HG02840 (cell line): ENCODE measurements around the gene PYDC1.
"Not testable (repeated sequence)": the region's sequence is repeated elsewhere in the genome, so short reads cannot be mapped to it uniquely, and the experiment has no call there.

Source experiments
- ATAC-seq: cut with Tn5 transposase; IDR thresholded peaks from one replicate; pipeline ENCODE4 v1.9.1; 2021; ENCODE audit warnings: mild to moderate bottlenecking, moderate library complexity, moderate number of reproducible peaks; ENCODE audit not compliant: unreplicated experiment, low FRiP score

PYDC1 gene

DNA sequence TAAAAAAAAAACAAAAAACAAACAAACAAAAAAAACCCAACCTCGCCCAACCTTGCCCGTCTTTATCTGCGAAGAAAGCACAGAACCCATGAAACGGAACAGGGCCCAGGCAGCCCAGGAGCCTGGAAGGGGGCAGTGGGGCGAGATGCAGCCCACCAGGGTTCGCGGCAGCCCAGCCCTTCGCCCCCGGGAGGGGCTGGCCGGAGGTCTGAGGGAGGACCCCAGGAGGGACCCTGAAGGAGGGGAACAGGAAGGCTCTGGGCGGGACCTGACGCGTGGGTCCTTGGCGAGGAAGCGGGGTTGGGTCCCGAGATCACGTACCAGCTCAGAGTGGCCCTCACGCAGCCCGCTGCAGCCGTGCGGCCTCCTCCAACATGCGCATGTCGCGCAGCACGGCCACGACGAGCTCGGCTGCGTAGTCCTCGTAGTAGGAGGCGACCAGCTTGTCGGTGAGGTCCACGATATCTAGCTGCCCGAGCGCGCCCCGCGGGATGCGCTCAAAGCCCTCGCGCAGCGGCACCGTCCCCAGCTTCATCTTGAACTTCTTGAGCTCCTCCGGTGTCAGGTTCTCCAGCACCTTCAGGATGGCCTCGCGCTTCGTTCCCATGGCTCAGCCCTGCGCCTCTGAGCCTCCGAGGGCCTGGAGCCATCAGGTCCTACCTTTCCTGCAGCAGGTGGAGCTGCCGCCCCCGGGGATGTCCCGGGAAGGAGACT is at the start of gene PYDC1:
Gene PYDC1 (minus strand): TSS at position 714 of the 714 bp plus-strand sequence. CDS start 107 bp downstream, at position 607.
- no peak for ATAC-seq

DNA sequence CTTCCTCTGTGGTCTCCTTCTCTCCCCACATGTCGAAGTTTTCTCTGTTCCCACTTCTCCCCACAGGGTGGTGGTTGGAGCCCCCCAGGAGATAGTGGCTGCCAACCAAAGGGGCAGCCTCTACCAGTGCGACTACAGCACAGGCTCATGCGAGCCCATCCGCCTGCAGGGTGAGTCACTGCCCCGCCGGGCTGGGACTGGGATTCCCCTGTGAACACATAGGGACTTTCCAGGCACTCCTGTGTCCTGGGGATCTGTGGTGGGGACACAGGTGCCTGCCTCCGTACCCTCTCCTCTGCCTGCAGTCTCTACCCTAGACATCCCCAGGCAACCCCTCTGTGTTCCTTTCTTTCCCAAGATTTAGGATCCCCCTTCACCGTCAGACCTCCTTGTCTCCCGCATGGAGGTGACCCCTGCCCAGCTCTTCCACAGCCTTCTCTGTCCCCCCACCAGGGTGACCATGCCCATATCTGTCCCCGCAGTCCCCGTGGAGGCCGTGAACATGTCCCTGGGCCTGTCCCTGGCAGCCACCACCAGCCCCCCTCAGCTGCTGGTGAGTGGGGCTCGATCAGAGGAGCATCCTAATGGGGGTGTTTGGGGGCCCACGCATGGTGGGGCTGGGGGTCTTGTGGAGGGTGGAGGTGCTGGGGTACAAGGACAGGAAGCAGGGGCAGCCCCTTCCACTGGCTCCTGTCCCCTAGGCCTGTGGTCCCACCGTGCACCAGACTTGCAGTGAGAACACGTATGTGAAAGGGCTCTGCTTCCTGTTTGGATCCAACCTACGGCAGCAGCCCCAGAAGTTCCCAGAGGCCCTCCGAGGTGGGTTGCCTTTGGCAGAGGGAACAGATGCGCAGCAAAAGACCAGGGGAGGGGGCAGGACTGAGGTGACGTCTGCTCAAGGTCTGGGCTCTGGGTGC is 48.7 kb upstream of the PYDC1 start:
- ATAC-seq, result peak; percentile 85

DNA sequence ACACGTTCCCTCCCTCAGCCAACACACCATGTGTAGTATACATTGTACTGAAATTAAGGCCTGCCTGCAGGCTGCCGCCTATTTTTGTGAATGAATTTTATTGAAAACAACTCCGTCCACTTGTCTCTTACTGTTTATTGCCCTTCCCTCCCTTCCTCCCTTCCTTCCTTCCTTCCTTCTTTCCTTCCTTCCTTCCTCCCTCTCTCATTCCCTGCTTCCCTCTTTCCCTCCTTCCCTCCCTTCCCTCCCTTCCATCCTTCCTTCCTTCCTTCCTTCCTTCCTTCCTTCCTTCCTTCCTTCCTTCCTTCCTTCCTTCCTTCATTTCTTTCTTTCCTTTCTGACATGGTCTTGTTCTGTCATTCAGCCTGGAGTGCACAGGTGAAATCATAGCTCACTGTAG is 45.1 kb upstream of the PYDC1 start:
- ATAC-seq, result no peak

DNA sequence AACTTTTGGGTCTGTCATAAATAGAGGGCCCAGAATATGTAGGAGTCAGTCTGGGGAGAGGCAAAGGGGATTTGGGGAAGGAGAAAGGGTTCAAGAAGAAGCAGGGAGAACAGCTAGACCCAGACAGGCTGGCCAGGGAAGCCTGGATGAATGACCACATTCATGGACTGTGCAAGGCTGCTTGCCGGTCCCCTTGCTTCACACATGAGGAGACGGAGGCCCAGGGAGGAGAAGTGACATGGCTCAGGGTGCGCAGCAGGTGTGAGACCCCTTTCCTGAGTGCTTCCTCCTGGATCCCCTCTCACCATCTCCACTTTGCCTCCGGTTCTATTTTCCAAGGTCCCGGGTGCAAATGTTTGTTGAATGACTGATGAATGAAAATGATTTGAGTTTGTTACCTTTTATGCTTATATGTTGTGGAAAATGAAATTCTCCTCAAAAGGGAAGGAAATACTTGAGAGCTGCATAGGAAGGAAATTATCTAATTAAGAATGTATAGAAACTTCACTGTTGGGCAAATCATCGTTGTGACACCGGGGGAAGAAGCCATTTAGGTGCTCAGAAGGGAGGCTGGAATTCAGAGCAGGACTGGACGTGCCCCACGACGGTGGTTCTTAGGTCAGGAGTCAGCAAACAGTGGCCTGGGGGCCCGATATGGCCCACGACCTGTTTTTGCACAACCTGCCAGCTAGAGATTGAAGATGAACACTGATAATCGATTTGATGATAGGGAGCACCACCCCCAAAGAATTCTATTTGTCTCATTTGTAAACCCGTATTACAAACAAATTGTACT is 43.4 kb upstream of the PYDC1 start:
- ATAC-seq, result no peak

DNA sequence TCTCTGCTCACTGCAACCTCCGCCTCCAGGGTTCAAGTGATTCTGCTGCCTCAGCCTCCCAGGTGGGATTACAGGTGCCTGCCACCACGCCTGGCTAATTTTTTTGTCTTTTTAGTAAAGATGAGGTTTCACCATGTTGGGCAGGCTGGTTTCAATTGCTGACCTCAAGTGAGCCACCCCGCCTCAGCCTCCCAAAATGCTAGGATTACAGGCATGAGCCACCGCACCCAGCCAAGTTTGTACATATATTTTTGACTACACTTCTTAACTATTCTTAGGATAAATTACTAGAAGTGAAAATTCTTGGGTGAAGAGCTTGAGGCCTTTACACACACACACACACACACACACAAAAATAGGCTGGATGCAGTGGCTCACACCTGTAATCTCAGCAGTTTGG is 41.4 kb upstream of the PYDC1 start:
- no peak for ATAC-seq

DNA sequence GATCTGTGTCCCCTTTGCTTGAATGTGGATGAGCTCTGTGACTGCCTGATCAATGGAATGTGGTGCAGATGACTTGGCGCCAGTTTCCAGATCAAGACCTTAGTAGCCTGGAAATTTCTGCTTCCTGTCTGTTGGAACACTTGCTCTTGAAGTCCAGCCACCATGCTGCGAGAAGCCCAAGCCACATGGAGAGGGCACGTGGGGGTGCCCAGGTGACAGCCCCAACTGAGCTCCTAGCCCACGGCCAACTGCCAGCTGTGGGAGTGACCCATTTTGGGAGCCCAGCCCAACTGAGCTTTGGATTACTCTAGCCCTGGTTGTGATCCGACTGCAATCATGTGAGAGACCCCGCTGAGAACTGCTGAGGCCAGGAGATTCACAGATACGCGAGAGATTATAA is 39.5 kb upstream of the PYDC1 start:
- no peak for ATAC-seq

DNA sequence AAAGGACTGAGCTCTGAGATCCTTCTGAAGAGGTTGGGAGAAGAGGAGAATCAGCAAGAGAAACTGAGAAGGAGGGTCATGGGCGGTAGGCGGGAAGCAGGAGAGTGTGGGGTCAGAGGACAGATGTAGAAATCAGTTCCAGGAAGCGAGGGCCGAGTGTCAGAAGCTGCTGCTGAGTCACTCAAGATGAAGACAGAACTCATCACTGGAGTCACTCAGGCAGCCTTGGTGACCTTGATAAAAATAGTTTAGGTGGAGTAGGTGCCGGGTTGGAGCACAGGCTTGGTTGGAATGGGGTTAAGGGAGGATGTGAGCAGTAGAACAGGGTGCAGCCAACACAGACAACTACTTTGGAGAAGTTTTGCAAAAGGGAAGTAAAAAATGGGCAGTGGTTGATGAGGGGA is 36.7 kb upstream of the PYDC1 start:
- no peak for ATAC-seq

DNA sequence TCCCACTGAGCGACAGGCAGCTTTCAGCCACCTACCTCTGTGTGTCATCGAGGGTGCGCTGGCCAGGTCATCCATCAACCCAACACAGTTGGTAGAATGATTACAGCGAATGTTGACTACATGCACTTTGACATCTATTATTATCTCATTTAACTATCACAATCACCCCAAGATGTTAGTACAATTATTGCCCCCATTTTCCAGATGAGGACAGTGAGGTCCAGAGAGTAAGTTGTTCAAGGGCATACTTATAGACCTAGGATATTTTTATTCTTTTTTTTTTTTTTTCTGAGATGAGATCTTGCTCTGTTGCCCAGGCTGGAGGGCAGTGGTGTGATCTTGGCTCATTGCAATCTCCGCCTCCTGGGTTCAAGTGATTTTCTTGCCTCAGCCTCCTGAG is 34.5 kb upstream of the PYDC1 start:
- ATAC-seq, result no peak

DNA sequence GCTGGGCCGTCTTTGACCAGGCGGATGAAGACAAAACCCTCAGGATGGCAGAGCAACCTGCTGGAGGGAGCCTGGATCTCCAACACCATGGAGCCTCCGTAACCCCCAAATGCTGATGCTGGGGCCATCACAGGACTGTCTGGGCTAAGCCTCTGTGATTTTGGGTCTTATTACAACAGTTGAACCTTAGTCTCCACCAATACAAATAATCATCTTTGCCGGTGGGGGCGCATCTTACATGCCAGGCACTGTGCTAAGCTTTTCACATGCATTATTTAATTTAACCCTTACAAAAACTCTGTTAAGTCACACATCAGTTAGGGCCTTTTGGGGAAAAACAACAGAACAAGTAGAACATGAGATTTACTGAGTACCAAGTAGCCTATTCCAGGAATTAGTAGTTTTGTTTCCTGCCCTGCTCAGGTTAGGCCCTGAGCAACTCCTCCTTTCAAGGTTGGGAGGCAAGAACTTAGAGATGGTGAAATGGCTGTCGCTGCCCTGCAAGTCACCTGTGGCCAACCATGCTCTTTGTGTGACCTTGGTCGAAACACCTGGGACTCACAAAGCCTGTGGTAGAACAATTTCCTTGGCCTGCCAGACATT is 33.9 kb upstream of the PYDC1 start:
- no peak for ATAC-seq

DNA sequence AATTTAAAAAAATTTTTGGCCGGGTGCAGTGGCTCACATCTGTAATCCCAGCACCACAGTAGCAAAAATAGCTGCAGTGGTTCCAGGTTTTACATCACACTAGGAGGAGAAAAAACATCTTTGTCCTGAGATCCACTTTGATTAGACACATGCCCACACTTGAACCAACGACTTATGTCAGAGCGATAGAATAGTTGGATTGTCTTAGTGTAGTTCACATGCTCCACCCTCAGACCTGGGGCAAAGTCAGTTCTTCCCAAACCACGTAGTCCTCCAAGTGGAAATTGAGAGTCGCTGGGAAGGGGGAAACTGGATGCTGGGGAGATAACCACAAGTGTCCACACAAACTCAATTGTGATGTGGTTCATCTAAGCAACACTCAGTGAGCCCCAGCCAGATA is 31.4 kb upstream of the PYDC1 start:
- ATAC-seq, result no peak

DNA sequence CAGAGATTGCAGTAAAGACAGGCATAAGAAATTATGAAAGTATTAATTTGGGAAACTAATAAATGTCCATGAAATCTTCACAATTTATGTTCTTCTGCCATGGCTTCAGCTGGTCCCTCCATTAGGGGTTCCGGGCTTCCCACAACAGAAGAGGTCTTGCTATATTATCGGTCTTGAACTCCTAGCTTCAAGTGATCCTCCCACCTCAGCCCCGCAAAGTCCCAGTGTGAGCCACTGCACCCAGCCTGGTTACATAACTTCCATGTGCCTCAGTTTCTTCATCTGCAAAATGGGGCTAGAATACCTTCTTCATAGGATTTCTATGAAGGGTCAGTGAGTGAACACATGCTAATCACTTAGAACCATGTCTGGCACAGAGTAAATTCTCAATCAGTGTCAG is 29.4 kb upstream of the PYDC1 start:
- no peak for ATAC-seq

DNA sequence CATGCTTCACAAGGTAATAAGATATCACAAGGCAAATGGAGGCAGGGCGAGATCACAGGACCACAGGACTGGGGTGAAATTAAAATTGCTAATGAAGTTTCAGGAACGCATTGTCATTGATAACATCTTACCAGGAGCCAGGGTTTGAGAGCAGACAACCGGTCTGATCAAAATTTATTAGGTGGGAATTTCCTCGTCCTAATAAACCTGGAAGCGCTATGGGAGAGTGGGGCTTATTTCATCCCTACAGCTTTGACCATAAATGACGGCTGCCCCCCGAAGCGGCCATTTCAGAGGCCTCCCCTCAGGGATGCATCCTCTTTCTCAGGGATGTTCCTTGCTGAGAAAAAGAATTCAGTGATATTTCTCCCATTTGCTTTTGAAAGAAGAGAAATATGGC is 28.7 kb upstream of the PYDC1 start:
- ATAC-seq, result not testable (repeated sequence)

DNA sequence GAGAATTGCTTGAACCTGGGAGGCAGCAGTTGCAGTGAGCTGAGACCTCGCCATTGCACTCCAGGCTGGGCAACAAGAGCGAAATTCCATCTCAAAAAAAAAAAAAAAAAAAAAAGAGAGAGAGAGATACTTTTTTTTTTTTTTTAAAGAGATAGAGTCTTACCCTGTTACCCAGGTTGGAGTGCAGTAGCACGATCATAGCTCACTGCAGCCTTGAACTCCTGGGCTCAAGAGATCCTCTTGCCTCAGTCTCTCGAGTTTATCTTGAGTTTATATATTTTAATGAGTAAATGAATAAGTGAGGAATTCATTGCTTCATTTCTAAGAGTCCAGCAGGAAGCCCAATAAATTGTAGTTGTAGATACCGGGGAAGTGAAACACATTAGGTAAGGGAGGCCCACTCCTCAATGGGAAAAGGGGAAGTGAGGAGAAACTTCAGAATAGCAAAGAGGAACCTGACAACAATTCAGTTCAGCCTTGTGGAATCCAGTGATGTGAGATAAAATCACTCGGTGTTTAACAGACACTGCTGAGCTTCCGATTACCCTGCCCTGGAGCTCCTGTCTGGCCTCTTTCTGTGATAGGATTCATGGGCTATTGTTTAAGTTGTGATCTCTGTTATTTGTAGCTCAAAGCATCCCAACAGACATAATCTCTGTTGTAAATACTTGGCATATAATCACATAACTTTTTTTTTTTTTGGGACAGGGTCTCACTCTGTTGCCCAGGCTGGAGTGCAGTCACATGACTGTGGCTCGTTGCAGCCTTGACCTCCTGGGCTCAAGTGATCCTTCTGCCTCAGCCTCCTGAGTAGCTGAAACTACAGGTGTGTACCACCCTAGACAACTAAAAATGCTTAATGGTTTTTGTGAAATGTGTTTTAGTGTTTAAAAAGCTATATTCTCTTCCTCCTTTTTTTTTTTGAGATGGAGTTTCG is 27.1 kb upstream of the PYDC1 start:
- no peak for ATAC-seq

DNA sequence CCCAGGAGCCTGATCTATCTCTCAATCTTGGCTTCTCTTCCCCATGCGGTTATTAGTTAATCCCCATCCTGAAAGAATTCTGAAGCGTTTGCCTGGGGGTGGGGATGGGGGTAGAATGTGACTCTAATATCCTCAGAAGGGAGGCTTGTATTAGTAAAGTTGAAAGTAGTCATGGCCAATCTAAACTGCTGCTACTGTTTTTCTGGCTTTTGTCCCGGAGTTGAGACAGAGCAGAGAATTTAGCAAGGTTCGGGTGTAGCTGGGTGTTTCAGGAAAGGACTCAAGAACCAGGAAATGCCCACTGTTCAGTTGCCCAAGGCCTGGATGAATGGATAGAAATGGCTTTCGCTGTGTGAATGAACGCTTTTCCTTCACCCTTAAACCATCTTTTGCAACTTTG is 25.3 kb upstream of the PYDC1 start:
- ATAC-seq, result no peak

DNA sequence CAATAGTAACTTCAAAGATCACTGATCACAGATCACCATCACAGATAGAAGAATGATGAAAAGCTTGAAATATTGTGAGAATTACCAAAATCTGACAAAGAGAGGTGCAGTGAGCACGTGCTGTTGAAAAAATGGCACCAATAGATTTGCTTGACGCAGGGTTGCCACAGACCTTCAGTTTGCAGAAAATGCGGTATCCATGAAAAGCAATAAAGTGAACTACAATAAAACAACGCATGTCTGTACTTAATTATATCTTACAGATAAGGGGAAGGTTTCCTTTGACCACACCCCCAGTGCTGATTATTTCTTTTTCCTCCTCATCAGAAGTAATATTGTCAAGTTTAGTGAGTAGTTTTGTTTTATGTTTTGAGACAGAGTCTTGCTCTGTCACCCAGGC is 21.1 kb upstream of the PYDC1 start:
- no peak for ATAC-seq

DNA sequence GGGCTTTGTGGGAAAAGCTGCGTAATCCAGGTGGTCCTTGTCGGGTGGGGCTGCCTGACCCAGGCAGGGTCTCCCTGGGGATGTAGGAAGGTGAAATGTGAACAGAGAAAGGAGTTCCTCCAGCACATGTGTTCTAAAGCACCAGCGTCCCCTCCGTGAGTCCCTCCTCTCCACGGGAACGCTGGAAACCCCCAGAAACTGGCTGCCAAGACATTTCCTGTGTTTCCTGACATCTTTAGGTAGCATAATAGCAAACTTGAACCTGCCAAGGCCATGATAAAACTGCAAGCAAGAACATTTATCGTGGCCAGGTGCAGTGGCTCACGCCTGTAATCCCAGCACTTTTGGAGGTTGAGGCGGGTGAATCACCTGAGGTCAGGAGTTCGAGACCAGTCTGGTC is 12.6 kb upstream of the PYDC1 start:
- no peak for ATAC-seq

DNA sequence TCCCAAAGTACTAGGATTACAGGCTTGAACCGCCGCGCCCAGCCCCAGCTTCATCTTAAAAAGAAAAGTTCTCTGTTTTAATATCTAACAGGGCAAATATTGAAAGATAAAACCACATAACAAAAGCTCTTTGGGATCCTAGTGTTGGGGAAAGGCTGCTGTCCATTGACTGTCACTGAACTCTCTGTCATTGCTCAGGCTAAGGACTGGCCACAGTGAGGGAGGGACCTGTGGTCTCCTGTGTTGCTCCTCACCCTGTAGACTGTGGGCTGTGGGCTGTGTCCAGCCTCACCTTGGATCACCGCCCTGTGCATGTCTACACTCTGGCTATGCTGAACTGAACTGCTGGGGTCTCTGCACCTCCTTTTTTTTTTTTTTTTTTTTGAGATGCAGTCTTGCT is 11.3 kb upstream of the PYDC1 start:
- ATAC-seq, result no peak

DNA sequence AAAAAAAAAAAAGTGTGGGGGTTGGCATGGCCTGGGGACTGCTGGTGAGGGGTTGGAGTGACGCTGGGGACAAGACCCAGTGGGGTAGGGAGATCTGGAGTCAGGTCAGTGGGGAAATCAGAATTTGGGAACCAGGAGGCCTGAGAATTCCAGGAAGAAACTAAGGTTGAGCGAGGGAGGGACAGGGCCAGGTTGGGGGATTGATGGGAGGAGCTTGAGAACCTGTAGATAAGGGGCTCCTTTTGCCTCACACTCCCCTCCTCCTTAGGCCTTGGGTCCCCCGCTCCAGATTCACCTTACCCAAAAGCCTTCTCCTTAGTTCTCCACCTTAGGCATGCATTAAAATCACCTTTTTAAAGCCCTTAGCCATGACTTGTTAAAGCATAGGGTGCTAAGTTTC is 8.3 kb upstream of the PYDC1 start:
- no peak for ATAC-seq

DNA sequence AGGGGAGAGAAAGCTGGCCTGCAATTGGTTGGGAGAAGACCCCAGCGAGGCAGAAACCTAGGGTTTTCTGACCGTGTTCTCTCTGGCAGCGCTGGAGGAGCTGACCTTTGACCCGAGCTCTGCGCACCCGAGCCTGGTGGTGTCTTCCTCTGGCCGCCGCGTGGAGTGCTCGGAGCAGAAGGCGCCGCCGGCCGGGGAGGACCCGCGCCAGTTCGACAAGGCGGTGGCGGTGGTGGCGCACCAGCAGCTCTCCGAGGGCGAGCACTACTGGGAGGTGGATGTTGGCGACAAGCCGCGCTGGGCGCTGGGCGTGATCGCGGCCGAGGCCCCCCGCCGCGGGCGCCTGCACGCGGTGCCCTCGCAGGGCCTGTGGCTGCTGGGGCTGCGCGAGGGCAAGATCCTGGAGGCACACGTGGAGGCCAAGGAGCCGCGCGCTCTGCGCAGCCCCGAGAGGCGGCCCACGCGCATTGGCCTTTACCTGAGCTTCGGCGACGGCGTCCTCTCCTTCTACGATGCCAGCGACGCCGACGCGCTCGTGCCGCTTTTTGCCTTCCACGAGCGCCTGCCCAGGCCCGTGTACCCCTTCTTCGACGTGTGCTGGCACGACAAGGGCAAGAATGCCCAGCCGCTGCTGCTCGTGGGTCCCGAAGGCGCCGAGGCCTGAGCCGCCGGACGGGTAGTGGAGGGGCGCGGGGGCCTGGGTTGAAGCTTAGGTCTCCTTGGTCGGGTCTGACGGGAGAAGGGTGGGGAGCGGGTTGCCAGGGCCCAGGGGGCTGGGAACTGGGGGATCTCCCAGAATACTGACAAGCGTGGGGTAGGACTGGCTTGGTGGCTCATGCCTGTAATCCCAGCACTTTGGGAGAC is 7.4 kb upstream of the PYDC1 start:
- ATAC-seq, result no peak
